OCI-LY7 (cell line): ENCODE data around the gene CDK19. TPM values are rescaled to one million over a fixed set of nuclear protein-coding genes. Genes with fewer than 3 reads are reported as not detected.

Experiments
- BruUV-seq: library from RNA; stranded (reverse); fragments of 400-500 nt; replicated peaks from 2 replicates; lab custom pipeline; 2021; lab: Mats Ljungman, UMichigan
- CTCF ChIA-PET: fragments of 300-600 bp; sonication (Branson Sonifier 250); formaldehyde crosslinking; loops from one replicate; lab custom pipeline; 2022; ENCODE audit warnings: antibody characterized with exemption; ENCODE audit not compliant: unreplicated experiment; lab: Charles Lee
- POLR2A ChIA-PET: fragments of 300-600 bp; sonication (Branson Sonifier 250); formaldehyde crosslinking; loops from one replicate; lab custom pipeline; 2022; ENCODE audit warnings: antibody characterized with exemption; lab: Charles Lee
- DNase-seq: peaks from one replicate; pipeline ENCODE4 v3.0.0-alpha.2; 2015; ENCODE audit warnings: low spot score
- H2AFZ ChIP-seq: fragments of 200-600 bp; sonication (generic), shearing (Covaris generic); 2 replicates; pipeline ENCODE4 v1.6.1; 2014; ENCODE audit warnings: mild to moderate bottlenecking, antibody characterized with exemption, low read length, moderate library complexity
- H3K27ac ChIP-seq: fragments of 200-600 bp; sonication (generic); 2 replicates; pipeline ENCODE4 v1.5.1; 2014; ENCODE audit warnings: mixed run types, low read depth, mild to moderate bottlenecking, moderate library complexity, low read length, inconsistent platforms; ENCODE audit not compliant: poor library complexity, severe bottlenecking
- H3K36me3 ChIP-seq: fragments of 200-600 bp; sonication (generic); 2 replicates; pipeline ENCODE4 v1.6.1; 2014; ENCODE audit warnings: mild to moderate bottlenecking, antibody characterized with exemption, low read length, moderate library complexity, mixed read lengths; ENCODE audit not compliant: insufficient read depth
- H3K4me1 ChIP-seq: fragments of 200-600 bp; sonication (generic); 2 replicates; pipeline ENCODE4 v1.5.1; 2014; ENCODE audit warnings: mild to moderate bottlenecking, low read length; ENCODE audit not compliant: insufficient read depth, poor library complexity, severe bottlenecking
- H3K4me2 ChIP-seq: fragments of 200-600 bp; sonication (generic); 2 replicates; pipeline ENCODE4 v1.6.1; 2014; ENCODE audit warnings: mild to moderate bottlenecking, low read length
- H3K4me3 ChIP-seq: fragments of 200-600 bp; sonication (generic); 2 replicates; pipeline ENCODE4 v1.5.1; 2014; ENCODE audit warnings: mild to moderate bottlenecking, low read depth, low read length; ENCODE audit not compliant: poor library complexity, severe bottlenecking
- H3K79me2 ChIP-seq: fragments of 200-600 bp; sonication (generic); 2 replicates; pipeline ENCODE4 v1.6.1; 2016; ENCODE audit warnings: low read depth, mild to moderate bottlenecking, low read length, moderate library complexity, mixed read lengths; ENCODE audit not compliant: insufficient read depth
- H3K9me2 ChIP-seq: fragments of 200-600 bp; sonication (generic); 2 replicates; pipeline ENCODE4 v1.6.1; 2016; ENCODE audit warnings: mild to moderate bottlenecking, low read length, mixed read lengths; ENCODE audit not compliant: insufficient read depth
- H3K9me3 ChIP-seq: fragments of 200-600 bp; sonication (generic); 2 replicates; pipeline ENCODE4 v1.6.1; 2014; ENCODE audit warnings: mild to moderate bottlenecking, mixed run types, low read length, mixed read lengths
- H4K20me1 ChIP-seq: fragments of 200-600 bp; sonication (generic); 2 replicates; pipeline ENCODE4 v1.6.1; 2014; ENCODE audit warnings: mild to moderate bottlenecking, antibody characterized with exemption, low read length, moderate library complexity, mixed read lengths; ENCODE audit not compliant: insufficient read depth
- CTCF ChIP-seq: fragments of 200-600 bp; sonication (generic); conservative IDR thresholded peaks from 2 replicates; pipeline ENCODE4 v1.5.1; 2014; ENCODE audit warnings: mild to moderate bottlenecking, antibody characterized with exemption, low read length, moderate library complexity, mixed read lengths
- EZH2phosphoT487 ChIP-seq: fragments of 200-600 bp; sonication (generic); IDR thresholded peaks from 2 replicates; pipeline ENCODE4 v1.6.1; 2018; ENCODE audit warnings: low read depth, borderline replicate concordance, mild to moderate bottlenecking, mixed run types, antibody characterized with exemption, low read length, moderate library complexity, mixed read lengths
- intact Hi-C: fragments of 100-400 bp; cut with micrococcal nuclease; formaldehyde crosslinking; loops from one replicate; pipeline ENCODE4 v1.10.0; 2022; ENCODE audit not compliant: unreplicated experiment
- total RNA-seq, 2 experiments: library from RNA; depleted of rRNA in 1 of 2; stranded (reverse); fragments of >200 nt in 1 of 2; shearing (Covaris generic) in 1 of 2; gene quantifications; 2 replicates each; pipeline ENCODE4 v1.2.3, GENCODE V29; 2014 to 2022

The CDK19 gene
- total RNA-seq, 2 experiments from 2014 or later: 15.4 to 35.6 TPM

GRCh38 chr6:110661414-110661813 lies 153.9 kb downstream of the CDK19 start:
- H3K27ac ChIP-seq: no peak overlapping the region
- no peaks in the 10 kb centered on the region for H3K9me2 ChIP-seq
- ChIA-PET CTCF (no interaction called here), POLR2A (interaction anchor here (1.3 to 1.4 kb wide), 3 partner anchors 9 to 69 kb away, joined by 3 to 5 read pairs (median 4); no protein-coding TSS in a partner anchor)
- intact Hi-C loops: no loop called here
- DNase-seq: no peak
- no peak for TF ChIP-seq EZH2phosphoT487
- no peak for TF ChIP-seq CTCF
- BruUV-seq: no TSS peak
- H4K20me1 ChIP-seq: no peaks in the 10 kb centered on the region
- no peak overlapping the region for H3K4me2 ChIP-seq
- H3K4me3 ChIP-seq: no peak overlapping the region
- H2AFZ ChIP-seq: no peak overlapping the region
- H3K36me3 ChIP-seq: peaks cover 19% of the 10 kb centered on the region
- H3K4me1 ChIP-seq: no peaks in the 10 kb centered on the region
- no peaks in the 10 kb centered on the region for H3K79me2 ChIP-seq
- no peaks in the 10 kb centered on the region for H3K9me3 ChIP-seq

DNA sequence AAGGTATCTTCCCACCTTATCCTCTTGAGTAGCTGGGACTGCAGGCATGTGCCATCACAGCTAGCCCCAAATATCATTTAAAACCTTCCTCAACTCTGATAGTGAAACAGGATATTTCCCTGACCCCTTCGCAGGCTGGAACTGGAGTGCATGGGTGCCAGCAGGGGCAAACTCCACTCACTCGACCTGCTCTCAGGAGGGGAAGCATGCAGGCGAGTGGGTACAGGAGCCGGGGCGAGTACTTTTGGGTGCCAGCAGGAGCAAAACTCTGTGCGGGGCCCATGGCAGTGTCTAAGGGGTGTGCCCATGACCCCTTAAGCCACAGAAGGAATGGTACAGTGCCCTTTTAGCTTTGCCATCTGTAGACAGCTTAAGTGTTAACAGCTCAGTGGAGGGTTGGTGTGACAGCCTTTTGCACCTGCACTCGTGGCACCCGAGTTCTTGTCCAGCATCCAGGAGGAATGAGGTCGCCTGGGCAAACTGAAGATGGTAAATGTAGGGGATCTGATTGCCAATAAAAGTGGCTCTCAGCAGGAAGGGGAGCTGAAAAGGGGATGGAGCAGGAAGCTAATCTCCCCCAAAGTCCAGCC lies 155.1 kb downstream of the CDK19 start:
- ChIA-PET POLR2A (interaction anchor here (1.3 kb wide), 1 partner anchor 8 kb away, joined by 4 read pairs; no protein-coding TSS in a partner anchor), CTCF (no interaction called here)
- Histone ChIP-seq H3K4me2 (no peak overlapping the region), H3K27ac (no peak overlapping the region), H4K20me1 (no peaks in the 10 kb centered on the region), H3K4me3 (no peak overlapping the region), H3K9me3 (no peaks in the 10 kb centered on the region), H3K36me3 (peaks cover 18% of the 10 kb centered on the region), H3K79me2 (no peaks in the 10 kb centered on the region), H3K4me1 (no peaks in the 10 kb centered on the region), H2AFZ (no peak overlapping the region), H3K9me2 (no peaks in the 10 kb centered on the region)
- DNase-seq: no peak
- TF ChIP-seq CTCF: no peak
- TF ChIP-seq EZH2phosphoT487: no peak
- BruUV-seq: no TSS peak
- intact Hi-C loops: no loop called here

DNA sequence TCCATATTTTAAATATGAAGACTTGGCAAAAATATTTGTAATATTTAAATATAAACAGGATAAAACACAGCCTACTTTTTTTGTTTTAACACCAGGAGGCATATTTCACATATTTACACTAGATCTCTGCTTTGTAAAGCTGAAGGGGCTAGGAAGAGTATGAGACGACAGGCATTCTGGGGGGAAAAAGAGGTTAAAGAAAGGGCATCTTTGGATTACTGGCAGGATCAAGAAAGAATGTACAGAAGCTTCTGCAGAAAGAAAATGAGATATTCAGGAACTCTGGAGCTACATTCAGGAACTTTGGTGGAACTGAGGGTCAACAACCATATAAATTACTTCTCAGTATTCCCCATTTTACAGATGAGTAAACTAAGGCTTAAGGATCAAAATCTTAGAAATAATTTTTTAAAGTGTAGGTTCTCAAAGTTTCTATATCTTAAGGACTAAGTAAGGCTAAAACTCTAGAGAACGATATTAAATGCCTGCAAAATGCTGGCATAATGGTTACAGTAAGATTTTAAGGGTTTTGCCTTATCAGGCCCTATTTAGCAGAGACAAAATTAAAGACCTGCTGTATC lies 156.5 kb downstream of the CDK19 start:
- no peak for DNase-seq
- TF ChIP-seq EZH2phosphoT487 (no peak), CTCF (no peak)
- intact Hi-C loops: no loop called here

More for the DNA sequence above, 156.5 kb downstream of the CDK19 start:
- ChIA-PET CTCF (interaction anchor here (0.6 kb wide), 1 partner anchor 189 kb away, joined by 4 read pairs; no protein-coding TSS in a partner anchor), POLR2A (interaction anchor here (0.6 to 1.2 kb wide), 2 partner anchors 19 to 294 kb away, joined by 3 read pairs; no protein-coding TSS in a partner anchor)
- no peak overlapping the region for H3K27ac ChIP-seq
- no peaks in the 10 kb centered on the region for H3K9me3 ChIP-seq
- no TSS peak for BruUV-seq
- peaks cover 10% of the 10 kb centered on the region for H3K36me3 ChIP-seq
- no peak overlapping the region for H3K4me3 ChIP-seq
- H3K79me2 ChIP-seq: no peaks in the 10 kb centered on the region
- H3K4me1 ChIP-seq: no peaks in the 10 kb centered on the region
- H2AFZ ChIP-seq: no peak overlapping the region
- H3K9me2 ChIP-seq: no peaks in the 10 kb centered on the region
- no peaks in the 10 kb centered on the region for H4K20me1 ChIP-seq
- no peak overlapping the region for H3K4me2 ChIP-seq
